Hepatocyte (in vitro differentiated cells): ENCODE measurements around the gene AAR2.

Source experiments
- EZH2 ChIP-seq: fragments of 200-600 bp; sonication (generic); IDR thresholded peaks from 2 replicates; pipeline ENCODE4 v1.6.1; 2016; ENCODE audit warnings: antibody characterized with exemption, mild to moderate bottlenecking, borderline replicate concordance
- TF ChIP-seq, protein P1 (sequence below): fragments of 200-600 bp; sonication (generic); IDR thresholded peaks from 2 replicates; pipeline ENCODE4 v1.5.1; 2016; ENCODE audit warnings: antibody characterized with exemption, mild to moderate bottlenecking; ENCODE audit not compliant: poor library complexity

DNA sequence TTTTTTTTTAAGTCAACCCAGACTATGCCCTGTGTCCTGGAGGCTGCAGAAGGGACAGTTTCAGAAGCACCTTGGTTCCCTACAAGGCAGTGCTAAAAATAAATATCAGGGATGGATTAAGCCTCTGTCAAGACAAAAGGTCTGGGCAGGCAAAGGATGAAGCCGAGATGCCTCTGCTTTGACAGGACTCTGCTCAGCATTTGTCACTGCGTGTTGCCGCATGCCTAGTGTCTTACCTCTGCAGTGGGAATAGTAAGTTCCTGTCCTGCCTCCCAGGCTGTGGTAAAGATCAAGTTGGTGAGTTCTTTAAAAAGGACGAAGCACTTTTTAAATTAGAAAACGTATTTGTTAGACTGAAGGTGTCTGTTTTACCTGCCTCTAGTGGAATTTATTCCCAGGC is 15.1 kb downstream of the AAR2 start:
- no peak for TF ChIP-seq EZH2
- TF ChIP-seq, protein P1, sequence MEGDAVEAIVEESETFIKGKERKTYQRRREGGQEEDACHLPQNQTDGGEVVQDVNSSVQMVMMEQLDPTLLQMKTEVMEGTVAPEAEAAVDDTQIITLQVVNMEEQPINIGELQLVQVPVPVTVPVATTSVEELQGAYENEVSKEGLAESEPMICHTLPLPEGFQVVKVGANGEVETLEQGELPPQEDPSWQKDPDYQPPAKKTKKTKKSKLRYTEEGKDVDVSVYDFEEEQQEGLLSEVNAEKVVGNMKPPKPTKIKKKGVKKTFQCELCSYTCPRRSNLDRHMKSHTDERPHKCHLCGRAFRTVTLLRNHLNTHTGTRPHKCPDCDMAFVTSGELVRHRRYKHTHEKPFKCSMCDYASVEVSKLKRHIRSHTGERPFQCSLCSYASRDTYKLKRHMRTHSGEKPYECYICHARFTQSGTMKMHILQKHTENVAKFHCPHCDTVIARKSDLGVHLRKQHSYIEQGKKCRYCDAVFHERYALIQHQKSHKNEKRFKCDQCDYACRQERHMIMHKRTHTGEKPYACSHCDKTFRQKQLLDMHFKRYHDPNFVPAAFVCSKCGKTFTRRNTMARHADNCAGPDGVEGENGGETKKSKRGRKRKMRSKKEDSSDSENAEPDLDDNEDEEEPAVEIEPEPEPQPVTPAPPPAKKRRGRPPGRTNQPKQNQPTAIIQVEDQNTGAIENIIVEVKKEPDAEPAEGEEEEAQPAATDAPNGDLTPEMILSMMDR: no peak
